HG02798 (cell line): ENCODE results near the gene OXTR.

ENCODE experiments used
- ATAC-seq: cut with Tn5 transposase; IDR thresholded peaks from one replicate; pipeline ENCODE4 v1.9.1; 2021; ENCODE audit warnings: mild to moderate bottlenecking; ENCODE audit not compliant: unreplicated experiment, poor library complexity

The OXTR gene

GRCh38 chr3:8769088-8769822 is at the start of gene OXTR:
Gene OXTR (minus strand): TSS chr3:8769613. CDS start chr3:8768187, 1,426 bp downstream.
- peak; percentile 91 for ATAC-seq

- ATAC-seq: no peak
These were observed 48.1 kb upstream of the OXTR start for GRCh38 chr3:8817486-8817885.

GRCh38 chr3:8816106-8816505 is 46.7 kb upstream of the OXTR start:
- no peak for ATAC-seq

- ATAC-seq: no peak
These were observed 44.0 kb upstream of the OXTR start for GRCh38 chr3:8813411-8813810.

GRCh38 chr3:8810561-8810960 is 41.1 kb upstream of the OXTR start:
- ATAC-seq: no peak

GRCh38 chr3:8805774-8806173 is 36.4 kb upstream of the OXTR start:
- ATAC-seq: no peak

- ATAC-seq: no peak
These were observed 32.8 kb upstream of the OXTR start for GRCh38 chr3:8802256-8802655.

GRCh38 chr3:8800016-8800415 is 30.6 kb upstream of the OXTR start:
- ATAC-seq: no peak

- ATAC-seq: no peak
These were observed 24.8 kb upstream of the OXTR start for GRCh38 chr3:8794247-8794646.

- no peak for ATAC-seq
These were observed 23.8 kb upstream of the OXTR start for GRCh38 chr3:8793242-8793641.

GRCh38 chr3:8790529-8790928 is 21.1 kb upstream of the OXTR start:
- ATAC-seq: no peak

GRCh38 chr3:8784676-8785435 is 15.4 kb upstream of the OXTR start:
- no peak for ATAC-seq

GRCh38 chr3:8780279-8780678 is 10.9 kb upstream of the OXTR start:
- no peak for ATAC-seq

GRCh38 chr3:8778475-8778874 is 9.1 kb upstream of the OXTR start:
- ATAC-seq: no peak

- ATAC-seq: no peak
These were observed 8.5 kb upstream of the OXTR start for GRCh38 chr3:8777978-8778267.

- peak; percentile 34 for ATAC-seq
These were observed 8.0 kb upstream of the OXTR start for GRCh38 chr3:8777201-8777977.

- ATAC-seq: no peak
These were observed 7.0 kb upstream of the OXTR start for GRCh38 chr3:8776406-8776805.

- ATAC-seq: no peak
These were observed 6.2 kb upstream of the OXTR start for GRCh38 chr3:8775602-8776001.

GRCh38 chr3:8775181-8775580 is 5.8 kb upstream of the OXTR start:
- ATAC-seq: no peak

GRCh38 chr3:8773941-8774542 is 4.6 kb upstream of the OXTR start:
- no peak for ATAC-seq
